Lower leg skin (tissue), 3 donors: ENCODE results near the gene TRIM44.

Source experiments
- POLR2A ChIP-seq, 2 donors: fragments of 450-650 bp; IDR thresholded peaks; one replicate each; pipeline ENCODE4 v1.6.1; 2016 to 2017; ENCODE audit warnings: antibody characterized with exemption in 2 of 2, mild to moderate bottlenecking in 1 of 2, moderate library complexity in 1 of 2
- TF ChIP-seq, protein P1 (sequence below), 3 donors: fragments of 450-650 bp; IDR thresholded peaks; one replicate each; pipeline ENCODE4 v1.5.1; 2016; ENCODE audit warnings: antibody characterized with exemption in 3 of 3, mild to moderate bottlenecking in 3 of 3, moderate library complexity in 2 of 3

DNA sequence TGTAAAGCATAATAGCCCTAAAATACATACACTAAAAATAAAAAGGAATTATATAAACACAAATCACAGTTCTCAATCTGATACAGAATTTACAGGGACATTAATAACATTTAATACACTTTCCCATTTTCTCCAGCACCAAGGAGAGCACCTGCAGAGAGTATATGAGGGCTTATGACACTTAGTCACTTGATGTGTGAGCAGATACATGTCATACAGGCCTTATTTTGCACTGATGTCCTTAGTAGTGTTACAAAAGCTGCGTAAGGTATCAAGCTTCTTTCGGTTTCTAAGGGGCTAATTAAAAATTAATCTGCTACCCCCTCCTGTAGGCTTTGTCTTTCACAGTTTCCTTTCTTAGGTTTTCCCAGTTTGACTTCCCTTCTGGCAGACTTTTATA, 61.3 kb downstream of the TRIM44 start:
- no peak for TF ChIP-seq POLR2A (IDR thresholded peaks at IDR 0.05)
- TF ChIP-seq, protein P1, sequence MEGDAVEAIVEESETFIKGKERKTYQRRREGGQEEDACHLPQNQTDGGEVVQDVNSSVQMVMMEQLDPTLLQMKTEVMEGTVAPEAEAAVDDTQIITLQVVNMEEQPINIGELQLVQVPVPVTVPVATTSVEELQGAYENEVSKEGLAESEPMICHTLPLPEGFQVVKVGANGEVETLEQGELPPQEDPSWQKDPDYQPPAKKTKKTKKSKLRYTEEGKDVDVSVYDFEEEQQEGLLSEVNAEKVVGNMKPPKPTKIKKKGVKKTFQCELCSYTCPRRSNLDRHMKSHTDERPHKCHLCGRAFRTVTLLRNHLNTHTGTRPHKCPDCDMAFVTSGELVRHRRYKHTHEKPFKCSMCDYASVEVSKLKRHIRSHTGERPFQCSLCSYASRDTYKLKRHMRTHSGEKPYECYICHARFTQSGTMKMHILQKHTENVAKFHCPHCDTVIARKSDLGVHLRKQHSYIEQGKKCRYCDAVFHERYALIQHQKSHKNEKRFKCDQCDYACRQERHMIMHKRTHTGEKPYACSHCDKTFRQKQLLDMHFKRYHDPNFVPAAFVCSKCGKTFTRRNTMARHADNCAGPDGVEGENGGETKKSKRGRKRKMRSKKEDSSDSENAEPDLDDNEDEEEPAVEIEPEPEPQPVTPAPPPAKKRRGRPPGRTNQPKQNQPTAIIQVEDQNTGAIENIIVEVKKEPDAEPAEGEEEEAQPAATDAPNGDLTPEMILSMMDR (IDR thresholded peaks at IDR 0.05), result no peak
